Uterine smooth muscle cell (primary cell): ENCODE data around the gene HRG. TPM values are rescaled to one million over a fixed set of nuclear protein-coding genes. Genes with fewer than 3 reads are reported as not detected.

Experiments used
- total RNA-seq: library from RNA; depleted of rRNA; stranded (reverse); fragments of >200 nt; gene quantifications from 2 replicates; pipeline ENCODE4 v1.2.3, GENCODE V29; 2014

Gene HRG, protein sequence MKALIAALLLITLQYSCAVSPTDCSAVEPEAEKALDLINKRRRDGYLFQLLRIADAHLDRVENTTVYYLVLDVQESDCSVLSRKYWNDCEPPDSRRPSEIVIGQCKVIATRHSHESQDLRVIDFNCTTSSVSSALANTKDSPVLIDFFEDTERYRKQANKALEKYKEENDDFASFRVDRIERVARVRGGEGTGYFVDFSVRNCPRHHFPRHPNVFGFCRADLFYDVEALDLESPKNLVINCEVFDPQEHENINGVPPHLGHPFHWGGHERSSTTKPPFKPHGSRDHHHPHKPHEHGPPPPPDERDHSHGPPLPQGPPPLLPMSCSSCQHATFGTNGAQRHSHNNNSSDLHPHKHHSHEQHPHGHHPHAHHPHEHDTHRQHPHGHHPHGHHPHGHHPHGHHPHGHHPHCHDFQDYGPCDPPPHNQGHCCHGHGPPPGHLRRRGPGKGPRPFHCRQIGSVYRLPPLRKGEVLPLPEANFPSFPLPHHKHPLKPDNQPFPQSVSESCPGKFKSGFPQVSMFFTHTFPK
- not detected in 2 replicates for total RNA-seq

DNA sequence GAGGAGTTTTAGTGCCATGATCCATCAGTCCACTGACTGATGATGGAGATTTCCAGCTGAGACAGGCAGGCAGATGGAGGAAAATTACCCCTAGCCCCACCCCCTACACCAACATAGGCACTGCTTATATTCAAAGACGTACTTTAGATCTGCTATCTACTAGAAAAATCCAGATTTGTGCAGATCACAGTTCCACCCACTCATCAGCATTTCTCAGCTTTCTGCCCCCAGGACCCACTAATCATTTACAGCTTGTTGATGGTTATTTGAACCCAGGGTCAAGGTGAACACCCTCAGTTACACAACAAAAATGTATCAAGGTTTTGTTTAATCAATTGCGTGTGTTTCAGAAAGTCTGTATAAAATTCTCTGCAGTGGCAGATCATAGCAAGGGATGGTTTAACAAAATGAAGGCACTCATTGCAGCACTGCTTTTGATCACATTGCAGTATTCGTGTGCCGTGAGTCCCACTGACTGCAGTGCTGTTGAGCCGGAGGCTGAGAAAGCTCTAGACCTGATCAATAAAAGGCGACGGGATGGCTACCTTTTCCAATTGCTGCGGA, at the start of gene HRG:
TSS of gene HRG (plus strand) at position 390 of the 564 bp plus-strand sequence. CDS start at position 408, 18 bp downstream.

DNA sequence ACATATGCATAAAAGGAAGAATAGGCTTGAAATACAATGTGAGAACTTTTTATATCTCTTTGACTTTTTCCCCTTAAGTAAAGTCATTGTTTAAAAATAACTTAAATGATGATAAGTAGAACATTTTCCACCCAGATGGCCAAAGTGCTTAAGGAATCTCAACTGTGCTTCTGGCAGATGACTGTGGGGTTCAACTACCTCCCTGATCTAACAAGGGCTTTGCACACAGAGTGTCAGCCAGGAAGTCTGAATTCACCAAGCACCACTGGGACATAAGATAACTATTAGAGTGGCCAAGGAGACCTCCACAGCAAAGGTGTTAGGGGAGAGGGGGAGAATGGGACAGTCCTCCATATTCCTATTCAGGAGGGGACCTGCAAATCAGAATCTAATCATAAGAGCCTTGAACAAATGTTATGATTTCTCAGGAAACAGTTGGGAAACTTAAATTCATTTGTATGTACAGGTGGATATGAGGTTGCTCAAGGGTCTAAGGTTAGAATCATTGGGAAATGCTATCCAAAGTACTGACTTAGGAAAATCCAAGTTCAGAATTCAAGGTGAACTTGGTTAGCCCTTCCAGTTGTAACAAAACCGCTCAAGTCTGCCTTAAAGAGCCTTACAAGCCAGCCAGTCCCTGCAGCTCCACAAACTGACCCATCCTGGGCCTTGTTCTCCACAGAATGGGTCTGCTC, 25.9 kb upstream of the HRG start, which contains the start of gene FETUB:
TSS of gene FETUB (plus strand) at position 622 of the 695 bp plus-strand sequence. CDS start at position 684, 62 bp downstream.

DNA sequence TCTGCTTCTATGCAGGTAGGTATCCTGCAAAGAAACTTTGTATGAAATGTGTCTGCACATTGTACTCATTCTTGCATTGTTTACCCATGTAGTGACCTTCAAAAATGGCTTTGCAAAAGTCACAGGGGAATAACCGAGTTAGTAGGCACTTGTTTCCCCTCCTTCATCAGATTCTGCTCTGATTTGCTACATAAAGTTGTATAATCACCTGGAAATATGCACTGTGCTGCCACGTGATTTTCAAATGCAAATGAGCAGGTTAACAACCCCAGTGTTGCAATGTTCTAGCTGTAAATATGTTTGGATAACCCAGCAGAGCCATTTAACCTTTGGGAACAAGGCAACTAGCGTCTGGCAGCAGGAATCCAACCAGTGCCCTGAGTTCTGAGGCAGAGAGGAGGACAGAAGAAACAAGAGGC, 51.2 kb downstream of the HRG start, which contains the start of gene KNG1:
TSS of gene KNG1 (plus strand) at position 321 of the 419 bp plus-strand sequence. CDS start 184 bp downstream, outside the sequence.

Other genes with a start within 250 kb of the HRG start
- gene CRYGS, start 121.6 kb upstream of the HRG start, total RNA-seq = 1.00 and 2.1 TPM in 2 replicates
- gene TBCCD1, start 98.7 kb upstream of the HRG start, total RNA-seq = 14.3 and 17.0 TPM in 2 replicates
- gene DNAJB11, start 95.3 kb upstream of the HRG start, total RNA-seq = 69.5 and 114 TPM in 2 replicates
- gene AHSG, start 53.0 kb upstream of the HRG start, total RNA-seq = not detected in 2 replicates
- gene FETUB, start 25.6 kb upstream of the HRG start, total RNA-seq = not detected in 2 replicates
- not detected in 2 replicates for gene KNG1, start 51.3 kb downstream of the HRG start, total RNA-seq
- gene EIF4A2, start 117.6 kb downstream of the HRG start, total RNA-seq = 1,157 and 2,028 TPM in 2 replicates
- gene RFC4, start 140.5 kb downstream of the HRG start, total RNA-seq = 26.5 and 62.9 TPM in 2 replicates
- not detected in 2 replicates for gene ADIPOQ, start 176.7 kb downstream of the HRG start, total RNA-seq